K562 (cell line): ENCODE measurements around the gene DNAAF8. TPM values are rescaled to one million over a fixed set of nuclear protein-coding genes. Genes with fewer than 3 reads are reported as not detected.

Experiments
- BCOR ChIP-seq: fragments of 450-650 bp; IDR thresholded peaks from 2 replicates; pipeline ENCODE4 v1.6.1; 2016
- DIDO1 ChIP-seq: fragments of 450-650 bp; IDR thresholded peaks from 2 replicates; pipeline ENCODE4 v1.6.1; 2016; ENCODE audit warnings: low read depth, missing biosample characterization, missing genetic modification characterization
- DMBX1 ChIP-seq: fragments of 250-450 bp; sonication (Bioruptor Pico); IDR thresholded peaks from 2 replicates; pipeline ENCODE4 v1.8.0; 2022; ENCODE audit warnings: inconsistent platforms, mild to moderate bottlenecking, moderate library complexity, borderline replicate concordance
- EP300 ChIP-seq: IDR thresholded peaks from 2 replicates; pipeline ENCODE4 v1.6.1; 2012; ENCODE audit warnings: low read length, improper control_type of control experiment
- ESRRA ChIP-seq: fragments of 450-650 bp; IDR thresholded peaks from 2 replicates; pipeline ENCODE4 v1.6.1; 2014; ENCODE audit warnings: low read depth, mild to moderate bottlenecking, moderate library complexity, borderline replicate concordance
- FOXK2 ChIP-seq, 2 experiments: fragments of 450-650 bp; IDR thresholded peaks in 1 of 2; conservative IDR thresholded peaks in 1 of 2; 2 replicates each; pipeline ENCODE4 v1.6.1; 2016; ENCODE audit warnings: low read depth in 2 of 2, mild to moderate bottlenecking in 1 of 2
- FUS ChIP-seq: fragments of 200-400 bp; formaldehyde crosslinking; optimal IDR thresholded peaks from 2 replicates; pipeline ENCODE3; 2017; ENCODE audit warnings: low read depth, low read length
- GTF2E2 ChIP-seq: fragments of 200-800 bp; sonication (Bioruptor generic); IDR thresholded peaks from 2 replicates; pipeline ENCODE4 v1.6.1; 2016; ENCODE audit warnings: missing genetic modification characterization, missing compliant biosample characterization
- HSF4 ChIP-seq: fragments of 250-450 bp; sonication (Bioruptor Pico); IDR thresholded peaks from 2 replicates; pipeline ENCODE4 v2.1.2; 2022; ENCODE audit warnings: mild to moderate bottlenecking, moderate library complexity, borderline replicate concordance
- LARP7 ChIP-seq: fragments of 450-650 bp; IDR thresholded peaks from 2 replicates; pipeline ENCODE4 v1.6.1; 2016
- NCOA2 ChIP-seq, 2 experiments: fragments of 450-650 bp; IDR thresholded peaks; 2 replicates each; pipeline ENCODE4 v1.6.1; 2018; ENCODE audit warnings: mild to moderate bottlenecking in 2 of 2, moderate library complexity in 1 of 2; ENCODE audit not compliant: partially characterized antibody in 2 of 2
- POLR2AphosphoS5 ChIP-seq: IDR thresholded peaks from 2 replicates; pipeline ENCODE4 v1.6.1; 2011; ENCODE audit warnings: mild to moderate bottlenecking, low read depth, low read length, moderate library complexity; ENCODE audit not compliant: control insufficient read depth, insufficient read depth
- SAFB ChIP-seq: fragments of 200-400 bp; formaldehyde crosslinking; IDR thresholded peaks from 2 replicates; pipeline ENCODE4 v1.6.1; 2017; ENCODE audit warnings: low read depth, low read length, borderline replicate concordance
- TBP ChIP-seq: optimal IDR thresholded peaks from 2 replicates; pipeline ENCODE3; 2011; ENCODE audit warnings: low read depth, low read length, improper control_type of control experiment
- U2AF2 ChIP-seq: fragments of 200-400 bp; formaldehyde crosslinking; optimal IDR thresholded peaks from 2 replicates; pipeline ENCODE3; 2017; ENCODE audit warnings: low read depth, mild to moderate bottlenecking, low read length
- ZC3H8 ChIP-seq: fragments of 450-650 bp; IDR thresholded peaks from 2 replicates; pipeline ENCODE4 v1.6.1; 2017
- ZNF146 ChIP-seq: IDR thresholded peaks from one replicate; pipeline ENCODE4 v1.6.1; 2018; ENCODE audit warnings: missing compliant biosample characterization; ENCODE audit not compliant: unreplicated experiment
- ZNF830 ChIP-seq: fragments of 250-450 bp; sonication (Bioruptor Pico); IDR thresholded peaks from 2 replicates; pipeline ENCODE4 v1.5.0; 2021; ENCODE audit warnings: mild to moderate bottlenecking
- ZZZ3 ChIP-seq: fragments of 450-650 bp; IDR thresholded peaks from 2 replicates; pipeline ENCODE4 v1.6.1; 2016; ENCODE audit warnings: antibody characterized with exemption, mild to moderate bottlenecking, moderate library complexity
- polyA plus RNA-seq, 8 experiments: library from polyadenylated mRNA; depleted of rRNA in 4 of 8; stranded (reverse) in 5 of 8; unstranded in 3 of 8; fragments of >200 nt; fragmentation: Nextera tagmentation in 2 of 8; fragmentation: Illumina TruSeq in 1 of 8; extraction: Ambion mirVana in 2 of 8; extraction: Trizol in 1 of 8; gene quantifications; 2 replicates each; pipeline versions ENCODE4 v1.2.1 to v1.2.3, GENCODE V29; 2011 to 2014; ENCODE audit warnings: inconsistent platforms in 1 of 8, missing spikeins in 1 of 8
- total RNA-seq, 7 experiments: library from RNA; depleted of rRNA in 6 of 7; stranded (reverse); fragments of >200 nt in 6 of 7; fragmentation: Illumina TruSeq in 2 of 7; extraction: Trizol in 2 of 7; gene quantifications; 2 replicates each; pipeline versions ENCODE4 v1.2.1 to v1.2.3, GENCODE V29; 2011 to 2021; ENCODE audit warnings: low replicate concordance in 1 of 7
- TF ChIP-seq, protein P1 (sequence below), 3 experiments: IDR thresholded peaks in 2 of 3; conservative IDR thresholded peaks in 1 of 3; 2 replicates each; pipeline ENCODE4 v1.5.1; 2011 to 2012; ENCODE audit warnings: low read length in 3 of 3, mild to moderate bottlenecking in 3 of 3, control low read depth in 2 of 3, improper control_type of control experiment in 1 of 3, inconsistent platforms in 1 of 3, low read depth in 1 of 3, mixed read lengths in 1 of 3, moderate library complexity in 1 of 3; ENCODE audit not compliant: insufficient read depth in 2 of 3
- TF ChIP-seq, protein P2 (sequence below), 2 experiments: fragments of 150-350 bp in 1 of 2; IDR thresholded peaks; 2 replicates each; pipeline ENCODE4 v1.6.1; 2012 to 2016; ENCODE audit warnings: low read depth in 2 of 2, low read length in 2 of 2, mild to moderate bottlenecking in 1 of 2, moderate library complexity in 1 of 2
- TF ChIP-seq, protein P3 (sequence below): fragments of 250-450 bp; sonication (Bioruptor Pico); IDR thresholded peaks from 2 replicates; pipeline ENCODE4 v1.8.0; 2022; ENCODE audit warnings: moderate library complexity, mild to moderate bottlenecking, inconsistent platforms

DNAAF8 gene
- total and polyA plus RNA-seq, 9 of the 15 experiments (the other 6 are each of a cell fraction or from before 2014, with no cell fraction given) = 0.04 to 0.12 (median 0.10) TPM; not detected in 6

DNA sequence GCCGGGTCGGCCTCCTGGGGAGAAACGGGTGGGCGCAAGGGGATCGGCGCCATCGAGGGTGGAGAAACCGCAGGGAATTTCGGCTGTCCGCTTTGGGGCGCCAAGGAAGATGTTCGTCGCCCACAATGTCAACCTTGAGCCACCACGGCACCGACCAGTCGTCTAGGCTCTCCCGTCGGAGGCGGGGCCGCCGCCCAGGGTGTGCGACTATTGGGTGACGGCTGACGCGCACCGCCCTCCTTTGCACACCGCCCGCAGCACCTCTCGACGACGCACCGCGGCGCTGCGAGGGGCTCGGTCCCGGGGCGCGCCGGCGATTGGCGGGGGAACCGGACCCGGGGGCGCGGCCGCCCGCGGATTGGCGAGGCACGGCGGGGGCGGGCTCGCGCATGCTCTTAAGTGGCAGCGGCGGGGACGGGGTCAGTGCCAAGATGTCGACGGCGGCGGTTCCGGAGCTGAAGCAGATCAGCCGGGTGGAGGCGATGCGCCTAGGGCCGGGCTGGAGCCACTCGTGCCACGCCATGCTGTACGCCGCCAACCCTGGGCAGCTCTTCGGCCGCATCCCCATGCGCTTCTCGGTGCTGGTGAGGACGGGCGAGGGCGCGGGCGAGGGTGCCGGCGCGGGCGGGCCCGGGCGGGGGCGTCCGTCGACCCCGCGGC, 40.9 kb upstream of the DNAAF8 start, which contains the start of gene NUDT16L1 (continued):
- TF ChIP-seq LARP7 (no peak), U2AF2 (no peak), POLR2AphosphoS5 (0 out of 2 replicates have a peak, but pooled peaks have one; percentile 34), ZC3H8 (no peak), BCOR (no peak), TBP (peak; percentile 76), FOXK2 (conservative IDR thresholded peaks at IDR 0.05 in 1 of 2, IDR thresholded peaks at IDR 0.05 in 1 of 2; ENCODE audit: low read depth in 2 of 2) (no peak), GTF2E2 (tag) (no peak), ZNF146 (CRISPR knock-in tag) (no peak), DIDO1 (tag) (no peak), SAFB (no peak), FUS (no peak), NCOA2 (IDR thresholded peaks at IDR 0.05; ENCODE audit: partially characterized antibody in 2 of 2) (no peak), ESRRA (peak; percentile 43; the same call in 1 of the 2 replicates), ZZZ3 (no peak), ZNF830 (CRISPR knock-in tag) (no peak), HSF4 (CRISPR knock-in tag) (no peak), EP300 (no peak), DMBX1 (no peak)
- TF ChIP-seq, protein P1, sequence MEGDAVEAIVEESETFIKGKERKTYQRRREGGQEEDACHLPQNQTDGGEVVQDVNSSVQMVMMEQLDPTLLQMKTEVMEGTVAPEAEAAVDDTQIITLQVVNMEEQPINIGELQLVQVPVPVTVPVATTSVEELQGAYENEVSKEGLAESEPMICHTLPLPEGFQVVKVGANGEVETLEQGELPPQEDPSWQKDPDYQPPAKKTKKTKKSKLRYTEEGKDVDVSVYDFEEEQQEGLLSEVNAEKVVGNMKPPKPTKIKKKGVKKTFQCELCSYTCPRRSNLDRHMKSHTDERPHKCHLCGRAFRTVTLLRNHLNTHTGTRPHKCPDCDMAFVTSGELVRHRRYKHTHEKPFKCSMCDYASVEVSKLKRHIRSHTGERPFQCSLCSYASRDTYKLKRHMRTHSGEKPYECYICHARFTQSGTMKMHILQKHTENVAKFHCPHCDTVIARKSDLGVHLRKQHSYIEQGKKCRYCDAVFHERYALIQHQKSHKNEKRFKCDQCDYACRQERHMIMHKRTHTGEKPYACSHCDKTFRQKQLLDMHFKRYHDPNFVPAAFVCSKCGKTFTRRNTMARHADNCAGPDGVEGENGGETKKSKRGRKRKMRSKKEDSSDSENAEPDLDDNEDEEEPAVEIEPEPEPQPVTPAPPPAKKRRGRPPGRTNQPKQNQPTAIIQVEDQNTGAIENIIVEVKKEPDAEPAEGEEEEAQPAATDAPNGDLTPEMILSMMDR (IDR thresholded peaks at IDR 0.05 in 2 of 3, conservative IDR thresholded peaks at IDR 0.05 in 1 of 3; ENCODE audit: insufficient read depth in 2 of 3, low read depth in 1 of 3, low read length in 3 of 3) = peak in 2 of 3 experiments; percentile 31 to 47; a peak in 3 of 6 replicates
- TF ChIP-seq, protein P2, sequence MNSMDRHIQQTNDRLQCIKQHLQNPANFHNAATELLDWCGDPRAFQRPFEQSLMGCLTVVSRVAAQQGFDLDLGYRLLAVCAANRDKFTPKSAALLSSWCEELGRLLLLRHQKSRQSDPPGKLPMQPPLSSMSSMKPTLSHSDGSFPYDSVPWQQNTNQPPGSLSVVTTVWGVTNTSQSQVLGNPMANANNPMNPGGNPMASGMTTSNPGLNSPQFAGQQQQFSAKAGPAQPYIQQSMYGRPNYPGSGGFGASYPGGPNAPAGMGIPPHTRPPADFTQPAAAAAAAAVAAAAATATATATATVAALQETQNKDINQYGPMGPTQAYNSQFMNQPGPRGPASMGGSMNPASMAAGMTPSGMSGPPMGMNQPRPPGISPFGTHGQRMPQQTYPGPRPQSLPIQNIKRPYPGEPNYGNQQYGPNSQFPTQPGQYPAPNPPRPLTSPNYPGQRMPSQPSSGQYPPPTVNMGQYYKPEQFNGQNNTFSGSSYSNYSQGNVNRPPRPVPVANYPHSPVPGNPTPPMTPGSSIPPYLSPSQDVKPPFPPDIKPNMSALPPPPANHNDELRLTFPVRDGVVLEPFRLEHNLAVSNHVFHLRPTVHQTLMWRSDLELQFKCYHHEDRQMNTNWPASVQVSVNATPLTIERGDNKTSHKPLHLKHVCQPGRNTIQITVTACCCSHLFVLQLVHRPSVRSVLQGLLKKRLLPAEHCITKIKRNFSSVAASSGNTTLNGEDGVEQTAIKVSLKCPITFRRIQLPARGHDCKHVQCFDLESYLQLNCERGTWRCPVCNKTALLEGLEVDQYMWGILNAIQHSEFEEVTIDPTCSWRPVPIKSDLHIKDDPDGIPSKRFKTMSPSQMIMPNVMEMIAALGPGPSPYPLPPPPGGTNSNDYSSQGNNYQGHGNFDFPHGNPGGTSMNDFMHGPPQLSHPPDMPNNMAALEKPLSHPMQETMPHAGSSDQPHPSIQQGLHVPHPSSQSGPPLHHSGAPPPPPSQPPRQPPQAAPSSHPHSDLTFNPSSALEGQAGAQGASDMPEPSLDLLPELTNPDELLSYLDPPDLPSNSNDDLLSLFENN (IDR thresholded peaks at IDR 0.05; ENCODE audit: low read depth in 2 of 2, low read length in 2 of 2) = peak in 1 of 2 experiments; percentile 63; a peak in 2 of 4 replicates
- TF ChIP-seq, protein P3, sequence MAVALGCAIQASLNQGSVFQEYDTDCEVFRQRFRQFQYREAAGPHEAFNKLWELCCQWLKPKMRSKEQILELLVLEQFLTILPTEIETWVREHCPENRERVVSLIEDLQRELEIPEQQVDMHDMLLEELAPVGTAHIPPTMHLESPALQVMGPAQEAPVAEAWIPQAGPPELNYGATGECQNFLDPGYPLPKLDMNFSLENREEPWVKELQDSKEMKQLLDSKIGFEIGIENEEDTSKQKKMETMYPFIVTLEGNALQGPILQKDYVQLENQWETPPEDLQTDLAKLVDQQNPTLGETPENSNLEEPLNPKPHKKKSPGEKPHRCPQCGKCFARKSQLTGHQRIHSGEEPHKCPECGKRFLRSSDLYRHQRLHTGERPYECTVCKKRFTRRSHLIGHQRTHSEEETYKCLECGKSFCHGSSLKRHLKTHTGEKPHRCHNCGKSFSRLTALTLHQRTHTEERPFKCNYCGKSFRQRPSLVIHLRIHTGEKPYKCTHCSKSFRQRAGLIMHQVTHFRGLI = no peak
